HG02943 (cell line): ENCODE results near the gene MYBPHL.
"Not testable (repeated sequence)": the region's sequence is repeated elsewhere in the genome, so short reads cannot be mapped to it uniquely, and the experiment has no call there.

ENCODE experiments used
- ATAC-seq: cut with Tn5 transposase; IDR thresholded peaks from one replicate; pipeline ENCODE4 v1.9.1; 2021; ENCODE audit warnings: mild to moderate bottlenecking, low read depth, moderate library complexity; ENCODE audit not compliant: unreplicated experiment

MYBPHL gene

DNA sequence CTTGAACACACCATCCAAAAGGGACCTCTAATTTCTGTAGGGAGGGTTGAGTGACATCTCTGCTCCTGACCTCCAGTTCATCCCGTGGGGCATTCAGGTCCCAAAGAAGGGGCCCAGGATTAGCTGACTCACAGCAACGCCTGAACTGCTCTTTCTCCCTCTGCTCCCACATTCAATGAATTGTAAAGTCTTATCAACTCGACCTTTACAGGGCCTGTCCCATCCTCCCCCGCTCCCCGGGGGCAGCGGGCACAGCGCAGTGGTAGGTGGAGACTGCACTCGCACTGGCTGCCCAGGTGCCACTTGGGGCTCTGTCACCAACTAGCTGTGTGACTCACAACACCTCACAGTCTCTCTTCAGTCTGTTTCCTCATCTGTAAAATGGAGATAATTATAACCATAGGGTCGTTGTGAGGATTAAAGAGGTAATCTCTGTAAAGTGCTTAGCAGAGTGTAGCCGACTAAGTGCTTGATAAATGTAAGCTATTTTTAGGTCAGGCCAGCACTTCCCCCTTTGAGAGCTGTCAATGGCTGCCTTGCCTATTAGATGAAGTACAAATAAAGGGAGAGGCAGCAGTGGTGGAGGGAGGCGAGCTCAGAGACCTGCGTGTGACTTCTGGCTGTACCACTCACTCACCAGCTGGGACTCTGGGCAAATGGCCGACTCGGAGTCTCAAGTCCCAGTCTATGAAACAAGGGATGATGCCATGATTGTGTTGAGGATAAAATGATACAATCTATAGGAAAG, 637 bp upstream of the MYBPHL start:
- no peak for ATAC-seq

DNA sequence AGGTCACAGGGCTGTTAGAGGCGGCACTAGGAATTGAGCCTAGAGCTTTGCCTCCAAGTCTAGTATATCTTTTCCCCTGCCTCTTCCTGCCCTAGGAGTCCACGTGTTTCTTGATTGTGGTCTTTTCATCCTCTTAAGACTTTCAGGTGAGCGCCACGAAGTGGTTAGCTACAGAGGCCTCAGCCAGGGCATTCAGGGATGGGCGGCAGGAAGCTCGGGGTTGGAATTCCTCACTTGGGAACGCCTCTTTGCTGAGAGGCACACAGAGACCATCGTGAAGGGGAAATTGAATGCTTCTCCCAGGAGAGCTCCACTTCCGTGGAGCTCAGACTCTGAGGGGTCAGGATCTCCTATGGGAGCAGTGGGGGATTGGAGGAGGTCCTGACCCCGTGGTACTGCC, 820 bp downstream of the MYBPHL start:
- not testable (repeated sequence) for ATAC-seq

- ATAC-seq: no peak
Measured at GRCh38 chr1:109304226-109304920, 2.4 kb downstream of the MYBPHL start.

- ATAC-seq: no peak
Measured at GRCh38 chr1:109301874-109302273, 4.9 kb downstream of the MYBPHL start.

- no peak for ATAC-seq
Measured at GRCh38 chr1:109300650-109301151, 6.1 kb downstream of the MYBPHL start.

DNA sequence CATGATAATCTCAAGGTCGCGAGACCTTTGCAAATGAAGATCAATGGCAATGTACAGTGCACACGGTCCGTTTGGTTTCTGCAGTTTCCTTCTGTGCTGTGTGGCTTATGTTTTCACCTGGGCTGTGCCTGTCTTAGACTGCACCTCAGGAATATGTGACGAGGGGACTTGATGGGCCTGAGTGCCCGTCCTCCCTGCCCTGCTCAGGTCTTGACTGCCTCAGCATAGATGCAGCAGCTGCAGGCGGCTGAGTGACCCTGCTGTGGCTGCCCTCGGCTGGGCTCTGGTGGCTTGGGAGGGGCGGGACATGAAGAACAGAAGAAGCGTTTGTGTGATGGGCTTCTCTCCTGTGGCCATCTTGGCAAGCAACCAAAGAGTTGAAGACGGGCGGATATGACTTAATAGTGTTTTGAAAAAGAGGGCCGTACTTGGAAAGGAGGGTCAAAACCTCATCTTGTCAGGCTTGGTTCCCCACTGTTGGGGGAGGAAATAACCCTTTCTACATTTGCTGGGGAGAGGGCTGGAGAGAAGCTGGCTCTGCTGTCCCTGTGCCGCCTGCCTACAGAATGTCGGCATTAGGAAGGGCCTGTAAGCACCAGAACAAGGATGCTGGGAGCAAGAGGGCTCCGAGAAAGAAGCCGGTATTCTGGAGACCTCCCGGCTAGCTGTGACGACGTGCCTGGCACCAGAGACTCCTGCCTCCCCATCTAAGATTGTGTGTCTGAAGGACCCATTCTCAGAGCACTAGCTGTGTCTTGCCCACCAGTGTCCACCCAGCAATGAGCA, 7.1 kb downstream of the MYBPHL start:
- ATAC-seq: no peak

GRCh38 chr1:109298666-109299557, 7.9 kb downstream of the MYBPHL start:
- no peak for ATAC-seq

- ATAC-seq: no peak
Measured at GRCh38 chr1:109296782-109297181, 10.0 kb downstream of the MYBPHL start.

- ATAC-seq: no peak
Measured at GRCh38 chr1:109295712-109296415, 10.9 kb downstream of the MYBPHL start.

DNA sequence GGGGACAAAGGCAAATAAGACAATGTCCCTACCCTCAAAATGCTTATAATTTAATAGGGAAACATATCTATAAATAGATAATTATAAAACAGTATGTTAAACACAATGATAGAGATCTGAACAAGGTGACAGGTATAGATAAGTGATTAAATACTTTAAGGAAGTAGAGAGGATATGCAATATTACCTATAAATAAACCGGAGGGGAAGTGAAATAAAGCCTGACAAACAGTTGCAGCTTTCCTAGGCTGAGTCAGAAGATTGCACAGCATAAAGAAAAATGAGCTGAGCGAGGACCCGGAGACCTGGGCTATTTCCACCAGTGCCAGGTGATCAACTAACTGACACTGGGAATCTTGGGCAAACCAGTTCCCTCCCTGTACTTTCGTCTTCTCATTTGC, 12.3 kb downstream of the MYBPHL start:
- ATAC-seq: no peak

DNA sequence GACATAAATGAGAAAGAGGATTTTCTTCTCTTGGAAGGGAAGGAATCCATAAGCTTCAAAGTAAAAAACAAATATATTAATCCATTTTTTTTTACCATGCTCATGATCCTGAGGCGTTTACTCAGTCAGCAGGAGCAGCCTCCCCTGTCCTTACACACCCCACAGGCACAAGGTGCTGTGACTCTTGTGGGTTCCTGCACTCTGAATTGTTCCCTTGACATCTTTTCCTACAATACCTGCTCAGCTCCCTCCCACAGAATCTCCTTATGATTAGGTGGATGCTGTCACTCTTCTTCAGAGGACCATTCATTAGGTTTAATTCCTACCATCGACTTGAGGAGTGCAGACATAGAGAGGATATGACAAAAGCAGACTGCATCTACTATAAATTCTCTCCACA, 13.8 kb downstream of the MYBPHL start:
- ATAC-seq: no peak

DNA sequence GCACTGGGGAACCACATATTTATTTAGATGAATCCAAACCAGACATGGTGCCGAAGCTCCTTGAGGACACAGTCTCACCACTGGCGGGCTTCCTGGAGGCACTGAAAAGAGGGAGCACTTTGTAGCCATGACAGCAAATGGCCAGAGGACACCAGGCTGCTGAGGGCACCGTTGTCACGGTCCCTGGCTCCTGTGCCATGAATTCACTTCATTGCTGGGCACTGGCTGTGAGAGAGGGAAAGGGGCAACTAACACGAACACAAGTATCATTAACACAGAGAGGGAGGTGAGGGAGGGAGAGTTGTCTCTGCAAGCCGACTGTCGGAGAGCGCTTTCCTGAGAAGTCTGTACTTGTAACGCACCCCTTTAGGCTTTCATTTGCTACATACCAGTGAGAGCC, 14.4 kb downstream of the MYBPHL start:
- no peak for ATAC-seq

GRCh38 chr1:109290998-109291397, 15.8 kb downstream of the MYBPHL start:
- ATAC-seq: no peak

DNA sequence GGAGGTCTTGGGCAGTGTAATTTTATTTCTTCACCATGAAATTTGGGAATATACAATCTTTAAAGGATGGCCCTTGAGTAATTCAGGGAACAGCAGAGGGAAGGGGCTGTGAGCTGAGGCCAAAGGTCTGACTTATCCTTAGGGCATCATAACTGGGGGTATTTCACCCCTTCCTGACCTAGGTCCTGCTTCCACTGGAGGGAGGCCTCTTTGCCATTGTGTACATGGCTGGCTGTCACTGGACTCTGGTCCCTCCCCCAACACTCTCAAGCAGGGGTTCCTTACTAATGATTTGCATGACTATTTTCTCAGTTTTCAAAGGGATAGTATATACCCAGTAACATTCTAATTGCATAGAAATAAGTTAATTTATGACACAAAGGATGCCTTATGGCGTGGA, 16.7 kb downstream of the MYBPHL start:
- ATAC-seq: no peak

DNA sequence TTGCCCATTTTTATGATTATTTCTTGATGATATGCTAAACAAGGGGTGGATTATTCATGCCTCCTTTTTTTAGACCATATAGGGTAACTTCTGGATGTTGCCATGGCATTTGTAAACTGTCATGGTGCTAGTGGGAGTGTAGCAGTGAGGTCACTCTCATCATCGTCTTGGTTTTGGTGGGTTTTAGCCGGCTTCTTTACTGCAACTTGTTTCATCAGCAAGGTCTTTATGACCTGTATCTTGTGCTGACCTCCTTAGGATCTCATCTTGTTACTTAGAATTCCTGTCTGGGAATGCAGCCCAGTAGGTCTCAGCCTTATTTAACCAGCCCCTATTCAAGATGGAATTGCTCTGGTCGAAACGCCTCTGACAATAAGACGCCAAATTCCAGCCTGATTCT, 20.0 kb downstream of the MYBPHL start:
- ATAC-seq: not testable (repeated sequence)

- no peak for ATAC-seq
Measured at GRCh38 chr1:109283748-109284600, 22.8 kb downstream of the MYBPHL start.

DNA sequence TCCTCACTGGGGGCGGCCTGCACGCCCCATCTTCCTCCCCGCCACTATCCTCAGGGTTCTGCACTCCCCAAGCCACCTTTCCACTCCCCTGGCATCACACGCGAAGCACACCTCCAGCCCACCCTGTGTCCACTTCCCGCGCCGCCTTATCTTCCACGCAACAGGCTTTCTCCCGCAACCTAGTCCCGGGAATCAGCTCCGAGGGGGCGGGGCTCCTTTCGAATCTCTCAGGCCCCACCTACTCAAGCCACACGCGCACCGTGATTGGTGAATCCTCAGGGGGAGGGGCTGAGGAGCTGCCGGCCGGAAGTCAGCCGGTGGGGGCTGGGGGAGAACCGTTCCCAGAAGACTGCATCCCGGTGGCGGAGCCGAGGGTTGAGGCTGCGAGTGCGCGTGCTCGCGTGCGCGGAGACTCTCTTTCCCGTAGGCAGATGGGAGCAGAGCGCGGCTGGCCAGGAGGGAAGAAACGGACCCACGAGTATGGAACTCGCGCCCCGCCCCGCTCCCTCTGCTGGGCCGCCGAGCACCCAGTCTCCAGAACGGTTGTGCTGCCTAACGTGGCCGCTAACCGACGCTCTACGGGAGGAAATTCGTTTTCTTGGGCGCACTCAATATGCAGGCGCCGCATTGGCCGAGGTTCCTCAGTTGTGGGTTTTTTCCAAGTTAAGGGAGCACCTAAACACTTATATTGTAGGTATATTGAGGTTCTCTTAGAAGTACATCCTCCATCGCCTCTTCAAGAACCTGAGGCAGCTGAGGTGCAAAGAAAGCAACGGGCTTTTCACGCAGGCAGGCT, 23.7 kb downstream of the MYBPHL start, which contains the start of gene PSRC1:
PSRC1 (minus strand) TSS at position 194 of the 796 bp plus-strand sequence.
- ATAC-seq: peak; percentile 91

GRCh38 chr1:109282497-109282951, 24.3 kb downstream of the MYBPHL start:
- ATAC-seq: no peak
